ENCODE data around the gene MRPL27. TPM values are rescaled to one million over a fixed set of nuclear protein-coding genes. Genes with fewer than 3 reads are reported as not detected.
A peak's percentile ranks its signal among the peaks of the same experiment; 100 is the strongest.

Gene MRPL27
- total and polyA plus RNA-seq, 2 of the 4 experiments (the other 2 are of a cell fraction), result 176 to 202 TPM

DNA sequence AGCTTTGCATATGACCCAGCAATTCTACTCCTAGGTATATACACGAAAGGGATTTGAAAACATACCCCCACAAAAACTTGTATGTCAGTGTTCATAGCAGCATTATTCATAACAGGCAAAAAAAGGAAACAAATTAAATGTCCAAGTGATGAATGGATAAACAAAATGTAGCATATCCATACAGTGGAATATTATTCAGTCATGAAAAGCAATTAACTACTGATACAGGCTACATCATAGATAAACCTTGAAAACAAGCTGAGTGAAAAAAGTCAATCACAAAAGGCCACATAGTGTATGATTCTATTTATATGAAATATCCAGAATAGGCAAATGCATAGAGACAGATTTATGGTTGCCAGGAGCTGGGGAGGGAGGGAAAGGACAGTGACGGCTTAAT is 721 bp upstream of the MRPL27 start:
- no peak overlapping the region for H3K56ac ChIP-seq (ENCODE audit: extremely low read depth, insufficient read depth, low read length)
- no peak overlapping the region for H2AK9ac ChIP-seq (replicated peaks; ENCODE audit: low read depth, low read length, poor library complexity)
- H3K9me3 ChIP-seq (ENCODE audit: control insufficient read depth, insufficient read depth, low read length), result no peaks in the 10 kb centered on the region
- peaks cover 7% of the 10 kb centered on the region; the same call in 1 of the 2 replicates for H3K9me1 ChIP-seq (ENCODE audit: insufficient read depth, low read length)
- in situ Hi-C loops (cut with MboI; ENCODE audit: low sequenced_read_pairs), result no loop called here
- no peak overlapping the region for H3K27ac ChIP-seq (ENCODE audit: insufficient read depth, low read length)
- no peak overlapping the region for H2BK5ac ChIP-seq (ENCODE audit: low read depth, low read length, poor library complexity, severe bottlenecking)
- no peak overlapping the region for H2BK120ac ChIP-seq (ENCODE audit: low read depth, low read length)
- CTCF ChIA-PET, result no interaction called here
- TF ChIP-seq FOS (IDR thresholded peaks at IDR 0.05; ENCODE audit: low read depth, low read length), result no peak
- TF ChIP-seq, protein P1, sequence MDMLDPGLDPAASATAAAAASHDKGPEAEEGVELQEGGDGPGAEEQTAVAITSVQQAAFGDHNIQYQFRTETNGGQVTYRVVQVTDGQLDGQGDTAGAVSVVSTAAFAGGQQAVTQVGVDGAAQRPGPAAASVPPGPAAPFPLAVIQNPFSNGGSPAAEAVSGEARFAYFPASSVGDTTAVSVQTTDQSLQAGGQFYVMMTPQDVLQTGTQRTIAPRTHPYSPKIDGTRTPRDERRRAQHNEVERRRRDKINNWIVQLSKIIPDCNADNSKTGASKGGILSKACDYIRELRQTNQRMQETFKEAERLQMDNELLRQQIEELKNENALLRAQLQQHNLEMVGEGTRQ (IDR thresholded peaks at IDR 0.05; ENCODE audit: low read depth, low read length), result no peak
- no peak for TF ChIP-seq MAFK (IDR thresholded peaks at IDR 0.05; ENCODE audit: low read depth, low read length)
- TF ChIP-seq RAD21 (IDR thresholded peaks at IDR 0.05; ENCODE audit: low read length), result no peak
- no peak for TF ChIP-seq MAZ (IDR thresholded peaks at IDR 0.05; ENCODE audit: borderline replicate concordance, low read depth, low read length)
- no peak for TF ChIP-seq SMC3 (IDR thresholded peaks at IDR 0.05; ENCODE audit: low read depth, low read length)
- TF ChIP-seq, protein P2, sequence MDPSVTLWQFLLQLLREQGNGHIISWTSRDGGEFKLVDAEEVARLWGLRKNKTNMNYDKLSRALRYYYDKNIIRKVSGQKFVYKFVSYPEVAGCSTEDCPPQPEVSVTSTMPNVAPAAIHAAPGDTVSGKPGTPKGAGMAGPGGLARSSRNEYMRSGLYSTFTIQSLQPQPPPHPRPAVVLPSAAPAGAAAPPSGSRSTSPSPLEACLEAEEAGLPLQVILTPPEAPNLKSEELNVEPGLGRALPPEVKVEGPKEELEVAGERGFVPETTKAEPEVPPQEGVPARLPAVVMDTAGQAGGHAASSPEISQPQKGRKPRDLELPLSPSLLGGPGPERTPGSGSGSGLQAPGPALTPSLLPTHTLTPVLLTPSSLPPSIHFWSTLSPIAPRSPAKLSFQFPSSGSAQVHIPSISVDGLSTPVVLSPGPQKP (IDR thresholded peaks at IDR 0.05; ENCODE audit: borderline replicate concordance, low read depth, low read length), result no peak
- H3K23ac ChIP-seq (ENCODE audit: low read depth, low read length), result no peak overlapping the region
- BruUV-seq (replicated peaks), result no TSS peak
- H4K20me1 ChIP-seq (ENCODE audit: insufficient read depth, low read length), result no peaks in the 10 kb centered on the region
- no peak overlapping the region for H3K9ac ChIP-seq (ENCODE audit: low read depth, low read length)
- H2BK20ac ChIP-seq (ENCODE audit: low read depth, low read length), result no peak overlapping the region
- WGBS, 2 experiments (ENCODE audit: extremely low coverage in 2 of 2, insufficient read length in 1 of 2), result no CpG with 5 or more reads among the region's 2 CpGs
- no peak overlapping the region for H4K5ac ChIP-seq (ENCODE audit: low read depth, low read length)
- no peak overlapping the region for H2AFZ ChIP-seq (replicated peaks; ENCODE audit: low read length, poor library complexity)
- DNase-seq (no peak), ATAC-seq (ENCODE audit: low read depth) (no peak)
- peaks cover 12% of the 10 kb centered on the region for H3K36me3 ChIP-seq (ENCODE audit: control insufficient read depth, insufficient read depth, low read length)
- H3K18ac ChIP-seq (ENCODE audit: low read depth, low read length), result no peak overlapping the region
- H3K4me3 ChIP-seq (ENCODE audit: insufficient read depth, low read depth, low read length), result peak overlapping the region; percentile 67; the same call in 1 of the 2 replicates
- intact Hi-C loops (cut with micrococcal nuclease), result no loop called here
- H3K14ac ChIP-seq (replicated peaks; ENCODE audit: low read depth, low read length), result 0 out of 2 replicates have a peak overlapping the region, but pooled peaks have one; percentile 15
- peak overlapping the region; percentile 47; the same call in 1 of the 2 replicates for H4K91ac ChIP-seq (ENCODE audit: insufficient read depth, low read depth, low read length)
- POLR2A ChIA-PET (ENCODE audit: unreplicated experiment), result no interaction called here
- no peaks in the 10 kb centered on the region for H3K27me3 ChIP-seq (ENCODE audit: control insufficient read depth, insufficient read depth, low read length)
- peak overlapping the region; percentile 74 to 84 for H4K8ac ChIP-seq (ENCODE audit: low read depth in 2 of 2, low read length in 2 of 2)
- dilution Hi-C loops (cut with HindIII; ENCODE audit: low sequenced_read_pairs, unreplicated experiment), result no loop called here
- no peak overlapping the region for H2AK5ac ChIP-seq (ENCODE audit: low read depth, low read length)
- no peak overlapping the region for H2BK15ac ChIP-seq (ENCODE audit: low read depth, low read length)
- no peak overlapping the region for H3K4ac ChIP-seq (ENCODE audit: low read depth, low read length)
- no peaks in the 10 kb centered on the region for H3K4me1 ChIP-seq (ENCODE audit: control insufficient read depth, insufficient read depth, low read length)
- peak overlapping the region; percentile 74; the same call in 1 of the 2 replicates for H3K4me2 ChIP-seq (ENCODE audit: low read depth, low read length)
- H3K79me1 ChIP-seq (ENCODE audit: low read depth in 1 of 2, low read length in 2 of 2), result peaks cover 33 to 47% of the 10 kb centered on the region in 2 experiments
